ENCODE results near the gene RFTN1. TPM values are rescaled to one million over a fixed set of nuclear protein-coding genes. Genes with fewer than 3 reads are reported as not detected.

Gene RFTN1
- total RNA-seq, 1 donor from 2014 or later = 34.7 TPM

GRCh38 chr3:16383864-16384263 lies 129.6 kb downstream of the RFTN1 start:
- no peak overlapping the region for H3K4me3 ChIP-seq (ENCODE audit: low read depth, low read length)
- no peak for DNase-seq (ENCODE audit: low read depth)
- TF ChIP-seq CTCF (conservative IDR thresholded peaks at IDR 0.05; ENCODE audit: low read depth, low read length) = no peak

GRCh38 chr3:16382845-16383244 lies 130.7 kb downstream of the RFTN1 start:
- no peak for TF ChIP-seq CTCF (conservative IDR thresholded peaks at IDR 0.05; ENCODE audit: low read depth, low read length)
- H3K4me3 ChIP-seq (ENCODE audit: low read depth, low read length) = no peak overlapping the region
- no peak for DNase-seq (ENCODE audit: low read depth)

- TF ChIP-seq CTCF (conservative IDR thresholded peaks at IDR 0.05; ENCODE audit: low read depth, low read length) = no peak
Measured at GRCh38 chr3:16381426-16381825, 132.1 kb downstream of the RFTN1 start.

GRCh38 chr3:16380421-16380820 lies 133.1 kb downstream of the RFTN1 start:
- H3K4me3 ChIP-seq (ENCODE audit: low read depth, low read length) = no peak overlapping the region
- DNase-seq (ENCODE audit: low read depth) = no peak
- TF ChIP-seq CTCF (conservative IDR thresholded peaks at IDR 0.05; ENCODE audit: low read depth, low read length) = no peak

More at GRCh38 chr3:16381426-16381825, 132.1 kb downstream of the RFTN1 start:
- H3K4me3 ChIP-seq (ENCODE audit: low read depth, low read length) = no peak overlapping the region
- DNase-seq (ENCODE audit: low read depth) = no peak

- TF ChIP-seq CTCF (conservative IDR thresholded peaks at IDR 0.05; ENCODE audit: low read depth, low read length) = no peak
- DNase-seq (ENCODE audit: low read depth) = no peak
- no peak overlapping the region for H3K4me3 ChIP-seq (ENCODE audit: low read depth, low read length)
Measured at GRCh38 chr3:16379838-16380237, 133.7 kb downstream of the RFTN1 start.

- no peak overlapping the region for H3K4me3 ChIP-seq (ENCODE audit: low read depth, low read length)
- no peak for TF ChIP-seq CTCF (conservative IDR thresholded peaks at IDR 0.05; ENCODE audit: low read depth, low read length)
- no peak for DNase-seq (ENCODE audit: low read depth)
Measured at GRCh38 chr3:16378920-16379319, 134.6 kb downstream of the RFTN1 start.

- no peak for DNase-seq (ENCODE audit: low read depth)
- no peak overlapping the region for H3K4me3 ChIP-seq (ENCODE audit: low read depth, low read length)
- TF ChIP-seq CTCF (conservative IDR thresholded peaks at IDR 0.05; ENCODE audit: low read depth, low read length) = no peak
Measured at GRCh38 chr3:16378415-16378814, 135.1 kb downstream of the RFTN1 start.

Data from epithelial cell of proximal tubule (primary cell).